PC-3 (cell line): Measurements from ENCODE around the gene TBC1D12. TPM values are rescaled to one million over a fixed set of nuclear protein-coding genes. Genes with fewer than 3 reads are reported as not detected.
"Not testable (repeated sequence)": the region's sequence is repeated elsewhere in the genome, so short reads cannot be mapped to it uniquely, and the experiment has no call there.

Experiments
- ATAC-seq: fragments of 200-7000 bp; cut with Tn5 transposase; 2 replicates; pipeline ENCODE4 v1.9.1; 2020; ENCODE audit warnings: mild to moderate bottlenecking, moderate library complexity
- BruUV-seq: library from RNA; stranded (reverse); fragments of 400-500 nt; replicated peaks from 2 replicates; lab custom pipeline; 2021; lab: Mats Ljungman, UMichigan
- CTCF ChIA-PET: fragments of 300-600 bp; sonication (Branson Sonifier 250); formaldehyde crosslinking; loops from one replicate; lab custom pipeline; 2022; ENCODE audit warnings: antibody characterized with exemption; lab: Charles Lee
- POLR2A ChIA-PET: fragments of 300-600 bp; sonication (Branson Sonifier 250); formaldehyde crosslinking; loops from one replicate; lab custom pipeline; 2022; ENCODE audit warnings: antibody characterized with exemption; ENCODE audit not compliant: unreplicated experiment; lab: Charles Lee
- DNase-seq: peaks from one replicate; pipeline ENCODE4 v3.0.0-alpha.2; 2015
- H2AFZ ChIP-seq: fragments of 300-600 bp; sonication (generic); 2 replicates; pipeline ENCODE4 v1.6.0; 2016; ENCODE audit warnings: antibody characterized with exemption, low read length
- H3F3A ChIP-seq: fragments of 300-600 bp; sonication (generic); one replicate; pipeline ENCODE4 v1.6.0; 2017; ENCODE audit warnings: antibody characterized with exemption, low read length, control low read depth, mild to moderate bottlenecking; ENCODE audit not compliant: unreplicated experiment
- H3K27ac ChIP-seq: fragments of 300-600 bp; sonication (generic); 2 replicates; pipeline ENCODE4 v1.5.1; 2016; ENCODE audit warnings: mild to moderate bottlenecking, low read length
- H3K27me3 ChIP-seq: fragments of 300-600 bp; sonication (generic); 2 replicates; pipeline ENCODE4 v1.6.1; 2016; ENCODE audit warnings: low read length, mixed read lengths
- H3K36me3 ChIP-seq: fragments of 300-600 bp; sonication (generic); 2 replicates; pipeline ENCODE4 v1.6.1; 2016; ENCODE audit warnings: low read depth, mixed run types, low read length, mixed read lengths
- H3K4me1 ChIP-seq: fragments of 300-600 bp; sonication (generic); 2 replicates; pipeline ENCODE4 v1.5.1; 2016; ENCODE audit warnings: low read length; ENCODE audit not compliant: insufficient read depth
- H3K4me2 ChIP-seq: fragments of 300-600 bp; sonication (generic); 2 replicates; pipeline ENCODE4 v1.6.0; 2016; ENCODE audit warnings: low read length
- H3K4me3 ChIP-seq: fragments of 300-600 bp; sonication (generic); 2 replicates; pipeline ENCODE4 v1.5.1; 2016; ENCODE audit warnings: mild to moderate bottlenecking, low read length, mixed read lengths
- H3K79me2 ChIP-seq: fragments of 300-600 bp; sonication (generic); 2 replicates; pipeline ENCODE4 v1.6.1; 2017; ENCODE audit warnings: low read length, mixed read lengths
- H3K9ac ChIP-seq: fragments of 300-600 bp; sonication (generic); 2 replicates; pipeline ENCODE4 v1.6.0; 2016; ENCODE audit warnings: mild to moderate bottlenecking, low read length
- H3K9me2 ChIP-seq: fragments of 300-600 bp; sonication (generic); replicated peaks from 2 replicates; pipeline ENCODE4 v1.6.1; 2016; ENCODE audit warnings: mixed run types, low read length, mixed read lengths
- H3K9me3 ChIP-seq: fragments of 300-600 bp; sonication (generic); 2 replicates; pipeline ENCODE4 v1.6.1; 2016; ENCODE audit warnings: low read length, mixed read lengths
- H4K20me1 ChIP-seq: fragments of 300-600 bp; sonication (generic); 2 replicates; pipeline ENCODE4 v1.6.1; 2016; ENCODE audit warnings: low read length, mixed read lengths
- CTCF ChIP-seq: fragments of 300-600 bp; sonication (generic); conservative IDR thresholded peaks from 2 replicates; pipeline ENCODE4 v1.5.1; 2017; ENCODE audit warnings: antibody characterized with exemption, low read depth, mild to moderate bottlenecking, low read length
- EZH2 ChIP-seq: fragments of 300-600 bp; sonication (generic); IDR thresholded peaks from one replicate; pipeline ENCODE4 v1.6.1; 2017; ENCODE audit warnings: antibody characterized with exemption, mild to moderate bottlenecking, low read length; ENCODE audit not compliant: unreplicated experiment
- EZH2phosphoT487 ChIP-seq: fragments of 300-600 bp; sonication (generic); IDR thresholded peaks from 2 replicates; pipeline ENCODE4 v1.6.1; 2018; ENCODE audit warnings: mild to moderate bottlenecking, antibody characterized with exemption, low read length, borderline replicate concordance
- intact Hi-C: fragments of 100-400 bp; cut with micrococcal nuclease; formaldehyde crosslinking; loops from 2 replicates; pipeline ENCODE4 v1.9.0; 2023
- total RNA-seq: library from RNA; depleted of rRNA; stranded (reverse); fragments of >200 nt; gene quantifications from 2 replicates; pipeline ENCODE4 v1.2.3, GENCODE V29; 2014

Gene TBC1D12
- total RNA-seq, 1 experiment from 2014 or later = 4.5 TPM

GRCh38 chr10:94375374-94375773, 27.0 kb upstream of the TBC1D12 start:
- intact Hi-C loops = no loop called here
- H3K4me2 ChIP-seq = no peak overlapping the region
- CTCF ChIA-PET = no interaction called here
- H3K9me3 ChIP-seq = no peaks in the 10 kb centered on the region
- H3K79me2 ChIP-seq = no peaks in the 10 kb centered on the region
- H3K36me3 ChIP-seq = no peaks in the 10 kb centered on the region
- H3K9me2 ChIP-seq = no peaks in the 10 kb centered on the region
- H3K4me3 ChIP-seq = no peak overlapping the region
- BruUV-seq = no TSS peak
- POLR2A ChIA-PET = no interaction called here
- H3K27me3 ChIP-seq = no peaks in the 10 kb centered on the region
- ATAC-seq (no peak), DNase-seq (no peak)
- no peak overlapping the region for H2AFZ ChIP-seq
- no peak overlapping the region for H3K27ac ChIP-seq
- H3K4me1 ChIP-seq = no peaks in the 10 kb centered on the region
- no peaks in the 10 kb centered on the region for H4K20me1 ChIP-seq
- TF ChIP-seq EZH2phosphoT487 = no peak
- no peak for TF ChIP-seq EZH2
- H3F3A ChIP-seq = no peaks in the 10 kb centered on the region
- no peak overlapping the region for H3K9ac ChIP-seq

- ATAC-seq (no peak), DNase-seq (no peak)
- H3K4me2 ChIP-seq = no peak overlapping the region
- no peaks in the 10 kb centered on the region for H3K9me3 ChIP-seq
- intact Hi-C loops = no loop called here
- BruUV-seq = no TSS peak
- no peaks in the 10 kb centered on the region for H3K79me2 ChIP-seq
- H2AFZ ChIP-seq = no peak overlapping the region
- no peaks in the 10 kb centered on the region for H3K36me3 ChIP-seq
- no peaks in the 10 kb centered on the region for H3K4me1 ChIP-seq
- H3K9ac ChIP-seq = no peak overlapping the region
- ChIA-PET CTCF (no interaction called here), POLR2A (no interaction called here)
- no peaks in the 10 kb centered on the region for H4K20me1 ChIP-seq
- no peaks in the 10 kb centered on the region for H3F3A ChIP-seq
- no peak overlapping the region for H3K4me3 ChIP-seq
- no peaks in the 10 kb centered on the region for H3K27me3 ChIP-seq
- H3K9me2 ChIP-seq = no peaks in the 10 kb centered on the region
- TF ChIP-seq EZH2 = no peak
- H3K27ac ChIP-seq = no peak overlapping the region
Measured at GRCh38 chr10:94376865-94377264, 25.5 kb upstream of the TBC1D12 start.

GRCh38 chr10:94383530-94383929, 18.8 kb upstream of the TBC1D12 start:
- Histone ChIP-seq H3K9ac (no peak overlapping the region), H3K4me1 (no peaks in the 10 kb centered on the region), H3K4me2 (no peak overlapping the region), H3K9me2 (no peaks in the 10 kb centered on the region), H4K20me1 (no peaks in the 10 kb centered on the region), H3K27me3 (no peaks in the 10 kb centered on the region), H3K27ac (no peak overlapping the region), H2AFZ (no peak overlapping the region), H3K9me3 (no peaks in the 10 kb centered on the region), H3K4me3 (no peak overlapping the region), H3K79me2 (no peaks in the 10 kb centered on the region), H3K36me3 (no peaks in the 10 kb centered on the region), H3F3A (no peaks in the 10 kb centered on the region)
- CTCF ChIA-PET = interaction anchor here (0.6 kb wide), 1 partner anchor 408 kb away, joined by 9 read pairs; no protein-coding TSS in a partner anchor
- intact Hi-C loops = no loop called here
- POLR2A ChIA-PET = no interaction called here
- ATAC-seq = no peak
- TF ChIP-seq EZH2phosphoT487 (no peak), EZH2 (no peak), CTCF (no peak)
- DNase-seq = no peak
- no TSS peak for BruUV-seq

GRCh38 chr10:94385733-94386132, 16.6 kb upstream of the TBC1D12 start:
- H3K79me2 ChIP-seq, H3K9me3 ChIP-seq, DNase-seq, H3K9ac ChIP-seq, H3K27me3 ChIP-seq, POLR2A ChIA-PET, CTCF ChIA-PET, H3F3A ChIP-seq, H3K4me2 ChIP-seq, H2AFZ ChIP-seq, ATAC-seq, H3K4me3 ChIP-seq, H3K36me3 ChIP-seq, H3K9me2 ChIP-seq, BruUV-seq, H4K20me1 ChIP-seq, H3K27ac ChIP-seq, intact Hi-C loops, H3K4me1 ChIP-seq: not testable (repeated sequence)

GRCh38 chr10:94392117-94392516, 10.2 kb upstream of the TBC1D12 start:
- H3F3A ChIP-seq, DNase-seq, H4K20me1 ChIP-seq, POLR2A ChIA-PET, intact Hi-C loops, H3K36me3 ChIP-seq, H3K4me3 ChIP-seq, H3K4me2 ChIP-seq, CTCF ChIA-PET, H3K27me3 ChIP-seq, H3K27ac ChIP-seq, H3K79me2 ChIP-seq, ATAC-seq, H2AFZ ChIP-seq, H3K9me2 ChIP-seq, H3K4me1 ChIP-seq, BruUV-seq, H3K9ac ChIP-seq, H3K9me3 ChIP-seq: not testable (repeated sequence)
